Endothelial cell of umbilical vein (primary cell): Measurements from ENCODE around the gene BCR. TPM values are rescaled to one million over a fixed set of nuclear protein-coding genes. Genes with fewer than 3 reads are reported as not detected.

Experiments used
- BruUV-seq: library from RNA; stranded (reverse); fragments of 400-500 nt; replicated peaks from 2 replicates; lab custom pipeline; 2021; lab: Mats Ljungman, UMichigan
- CTCF ChIA-PET: fragments of 300-600, 350-600 bp; sonication (Branson Sonifier 250); formaldehyde crosslinking; loops from one replicate; lab custom pipeline; 2021; ENCODE audit warnings: antibody characterized with exemption, inconsistent platforms; lab: Charles Lee
- POLR2A ChIA-PET: fragments of 300-600, 350-600 bp; sonication (Branson Sonifier 250); formaldehyde crosslinking; loops from one replicate; lab custom pipeline; 2021; ENCODE audit warnings: antibody characterized with exemption, inconsistent platforms; lab: Charles Lee
- DNase-seq: peaks from one replicate; pipeline ENCODE4 v3.0.0-alpha.2; 2011; ENCODE audit warnings: low read depth, low spot score
- FAIRE-seq: peaks from 2 replicates; lab custom pipeline; 2011; peaks lifted over from hg19 to GRCh38; lab: Jason Lieb, UNC
- H2AFZ ChIP-seq: 2 replicates; pipeline ENCODE4 v1.6.0; 2012; ENCODE audit warnings: low read depth, low read length, control low read depth, inconsistent platforms
- H3K27ac ChIP-seq: 2 replicates; pipeline ENCODE4 v1.5.1; 2011; ENCODE audit warnings: low read depth, mild to moderate bottlenecking, control low read depth, low read length, moderate library complexity; ENCODE audit not compliant: insufficient read depth
- H3K27me3 ChIP-seq, 2 experiments: 2 replicates each; pipeline versions ENCODE4 v1.6.0 to v1.6.1; 2011; ENCODE audit warnings: low read length in 2 of 2, mixed read lengths in 1 of 2; ENCODE audit not compliant: control insufficient read depth in 2 of 2, insufficient read depth in 2 of 2
- H3K36me3 ChIP-seq, 2 experiments: 2 replicates in 1 of 2; 3 replicates in 1 of 2; pipeline ENCODE4 v1.5.1; 2011; ENCODE audit warnings: low read length in 2 of 2, mild to moderate bottlenecking in 1 of 2, moderate library complexity in 1 of 2; ENCODE audit not compliant: control insufficient read depth in 2 of 2, insufficient read depth in 2 of 2; ENCODE audit errors: extremely low read depth in 1 of 2
- H3K4me1 ChIP-seq: 3 replicates; pipeline ENCODE4 v1.5.1; 2011; ENCODE audit warnings: mild to moderate bottlenecking, low read length; ENCODE audit not compliant: control insufficient read depth, insufficient read depth; ENCODE audit errors: extremely low read depth
- H3K4me2 ChIP-seq: 2 replicates; pipeline ENCODE4 v1.6.1; 2011; ENCODE audit warnings: low read length, control low read depth, mixed read lengths; ENCODE audit not compliant: insufficient read depth
- H3K4me3 ChIP-seq, 3 experiments: fragments of 200-600 bp in 1 of 3; sonication (generic), shearing (Covaris generic) in 1 of 3; replicated peaks in 1 of 3; 2 replicates each; pipeline ENCODE4 v1.5.1; 2011 to 2016; ENCODE audit warnings: control low read depth in 3 of 3, low read length in 3 of 3, mild to moderate bottlenecking in 2 of 3, inconsistent platforms in 1 of 3, low read depth in 1 of 3, moderate library complexity in 1 of 3; ENCODE audit not compliant: insufficient read depth in 1 of 3
- H3K79me2 ChIP-seq: 2 replicates; pipeline ENCODE4 v1.6.0; 2012; ENCODE audit warnings: low read length, inconsistent platforms; ENCODE audit not compliant: control insufficient read depth, insufficient read depth
- H3K9ac ChIP-seq: replicated peaks from 2 replicates; pipeline ENCODE3; 2011; ENCODE audit warnings: low read length, control low read depth; ENCODE audit not compliant: insufficient read depth; ENCODE audit errors: extremely low read depth
- H3K9me1 ChIP-seq: replicated peaks from 3 replicates; pipeline ENCODE4 v1.6.0; 2011; ENCODE audit warnings: mild to moderate bottlenecking, low read length; ENCODE audit not compliant: control insufficient read depth, insufficient read depth; ENCODE audit errors: extremely low read depth
- H3K9me3 ChIP-seq: replicated peaks from 2 replicates; pipeline ENCODE4 v1.5.1; 2012; ENCODE audit warnings: low read length, inconsistent platforms; ENCODE audit not compliant: control insufficient read depth, insufficient read depth
- H4K20me1 ChIP-seq: replicated peaks from 2 replicates; pipeline ENCODE3; 2011; ENCODE audit warnings: mild to moderate bottlenecking, low read length; ENCODE audit not compliant: control insufficient read depth, insufficient read depth; ENCODE audit errors: extremely low read depth
- EZH2 ChIP-seq: IDR thresholded peaks from 2 replicates; pipeline ENCODE4 v1.6.1; 2012; ENCODE audit warnings: borderline replicate concordance, low read depth, mild to moderate bottlenecking, moderate library complexity, low read length, inconsistent platforms; ENCODE audit not compliant: severe bottlenecking
- FOS ChIP-seq: IDR thresholded peaks from 2 replicates; pipeline ENCODE4 v1.6.1; 2011; ENCODE audit warnings: mild to moderate bottlenecking, low read length, moderate library complexity, borderline replicate concordance; ENCODE audit not compliant: insufficient read depth
- GATA2 ChIP-seq: IDR thresholded peaks from 2 replicates; pipeline ENCODE4 v1.7.0; 2011; ENCODE audit warnings: low read depth, mild to moderate bottlenecking, moderate library complexity, mixed read lengths, low read length; ENCODE audit not compliant: insufficient read length, insufficient read depth
- JUN ChIP-seq: IDR thresholded peaks from 2 replicates; pipeline ENCODE4 v1.6.1; 2011; ENCODE audit warnings: borderline replicate concordance, low read depth; ENCODE audit not compliant: insufficient read length, insufficient read depth
- MYC ChIP-seq: IDR thresholded peaks from one replicate; pipeline ENCODE4 v1.6.1; 2011; ENCODE audit warnings: mild to moderate bottlenecking, low read depth, low read length
- POLR2A ChIP-seq: IDR thresholded peaks from 2 replicates; pipeline ENCODE4 v1.6.1; 2012; ENCODE audit warnings: low read depth, mild to moderate bottlenecking, control low read depth, low read length
- POLR2AphosphoS5 ChIP-seq: IDR thresholded peaks from 2 replicates; pipeline ENCODE4 v1.6.1; 2012; ENCODE audit warnings: low read depth, mild to moderate bottlenecking, control low read depth, low read length, moderate library complexity; ENCODE audit not compliant: insufficient read depth
- dilution Hi-C: fragments of 300-500 bp; cut with MboI; formaldehyde crosslinking; loops from one replicate; pipeline ENCODE4 v1.15.0; 2019; ENCODE audit warnings: low sequenced_read_pairs; ENCODE audit not compliant: extremely low pct_ligation_motif_present
- intact Hi-C: fragments of 100-400 bp; cut with micrococcal nuclease; formaldehyde crosslinking; loops from one replicate; pipeline ENCODE4 v1.10.0; 2022
- polyA plus RNA-seq, 4 experiments: library from polyadenylated mRNA; depleted of rRNA in 3 of 4; stranded (reverse) in 3 of 4; unstranded in 1 of 4; fragments of >200 nt; gene quantifications; 2 replicates each; pipeline versions ENCODE4 v1.2.1 to v1.2.3, GENCODE V29; 2011 to 2012; ENCODE audit warnings: missing spikeins in 1 of 4
- total RNA-seq: library from RNA; stranded (reverse); gene quantifications from 2 replicates; pipeline ENCODE4 v1.2.3, GENCODE V29; 2021
- TF ChIP-seq, protein P1 (sequence below): IDR thresholded peaks from 2 replicates; pipeline ENCODE4 v1.6.1; 2011; ENCODE audit not compliant: insufficient read depth, insufficient read length
- TF ChIP-seq, protein P2 (sequence below), 2 donors: IDR thresholded peaks; 1 replicate in 1 of 2; 2 replicates in 1 of 2; pipeline ENCODE4 v1.5.1; 2011; ENCODE audit warnings: low read length in 2 of 2, mild to moderate bottlenecking in 2 of 2, moderate library complexity in 2 of 2, control low read depth in 1 of 2, inconsistent platforms in 1 of 2, low read depth in 1 of 2; ENCODE audit not compliant: insufficient read depth in 1 of 2; ENCODE audit errors: extremely low read depth in 1 of 2

BCR gene
- total and polyA plus RNA-seq, 2 donors (not counting 3 experiments of a cell fraction or from before 2014, with no cell fraction given), result 129 to 141 TPM

DNA sequence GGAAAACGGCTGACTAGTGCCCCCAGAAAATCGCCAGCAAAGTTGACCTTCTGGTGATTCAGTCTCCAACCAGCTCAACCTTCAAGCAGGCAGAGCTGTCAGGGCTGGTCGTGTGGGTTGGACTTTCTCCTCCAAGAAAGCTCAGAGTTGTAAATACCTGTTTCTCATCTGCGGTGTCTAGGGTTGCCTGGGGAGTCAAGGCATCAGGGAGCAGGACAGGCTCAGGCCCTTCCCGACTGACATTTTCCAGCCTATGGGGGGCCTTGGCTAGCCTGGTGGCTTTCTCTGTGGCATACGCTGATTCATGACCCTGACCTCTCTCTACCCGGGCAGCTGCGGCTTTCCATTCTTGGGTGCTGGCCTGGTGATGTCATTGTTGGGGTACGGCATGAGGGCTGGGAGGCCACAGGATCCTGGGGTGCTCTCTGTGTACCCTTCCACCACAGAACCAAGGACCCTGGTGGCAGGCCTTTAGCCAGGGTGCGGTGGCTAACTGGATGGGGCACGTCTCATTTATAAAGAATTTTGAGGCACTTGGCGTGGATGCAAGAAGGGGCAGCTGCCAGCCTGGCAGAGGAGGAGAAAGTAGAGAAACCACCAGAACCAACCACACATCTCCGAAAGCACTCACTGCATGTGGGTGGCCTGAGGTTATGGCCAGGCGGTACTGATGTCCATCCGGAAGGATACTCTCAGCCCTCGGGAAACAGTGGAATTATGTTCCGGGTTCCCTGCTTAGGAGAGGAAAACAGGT lies 64.9 kb downstream of the BCR start:
- no peak overlapping the region for H3K4me3 ChIP-seq
- no peak for DNase-seq
- BruUV-seq, result no TSS peak
- H3K9me1 ChIP-seq, result no peaks in the 10 kb centered on the region
- no peak overlapping the region for H3K9ac ChIP-seq
- no peak overlapping the region for H3K27ac ChIP-seq
- peaks cover 34% of the 10 kb centered on the region for H3K4me1 ChIP-seq
- peaks cover 93% of the 10 kb centered on the region for H3K79me2 ChIP-seq
- no peak overlapping the region for H2AFZ ChIP-seq
- H3K4me2 ChIP-seq, result no peak overlapping the region
- POLR2A ChIA-PET, result no interaction called here
- dilution Hi-C loops (no loop called here), intact Hi-C loops (no loop called here)
- no peak for TF ChIP-seq POLR2AphosphoS5
- TF ChIP-seq POLR2A, result no peak
- TF ChIP-seq GATA2, result no peak
- no peak for FAIRE-seq
- no peaks in the 10 kb centered on the region for H3K9me3 ChIP-seq
- H3K36me3 ChIP-seq, result no peaks in the 10 kb centered on the region
- no peaks in the 10 kb centered on the region for H3K27me3 ChIP-seq
- H4K20me1 ChIP-seq, result peaks cover 2% of the 10 kb centered on the region
- CTCF ChIA-PET, result interaction anchor here (1.0 kb wide), 1 partner anchor 64 kb away, joined by 4 read pairs; the partner anchor contains the start of gene BCR

- no peak overlapping the region for H3K9ac ChIP-seq
- no peak overlapping the region for H3K4me2 ChIP-seq
- POLR2A ChIA-PET, result no interaction called here
- H2AFZ ChIP-seq, result no peak overlapping the region
- FAIRE-seq (no peak), DNase-seq (no peak)
- no peaks in the 10 kb centered on the region for H3K9me1 ChIP-seq
- H4K20me1 ChIP-seq, result peaks cover 2% of the 10 kb centered on the region
- TF ChIP-seq GATA2 (no peak), JUN (no peak), FOS (no peak), EZH2 (no peak), POLR2AphosphoS5 (no peak), MYC (no peak)
- TF ChIP-seq, protein P1, sequence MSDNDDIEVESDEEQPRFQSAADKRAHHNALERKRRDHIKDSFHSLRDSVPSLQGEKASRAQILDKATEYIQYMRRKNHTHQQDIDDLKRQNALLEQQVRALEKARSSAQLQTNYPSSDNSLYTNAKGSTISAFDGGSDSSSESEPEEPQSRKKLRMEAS, result no peak
- TF ChIP-seq, protein P2, sequence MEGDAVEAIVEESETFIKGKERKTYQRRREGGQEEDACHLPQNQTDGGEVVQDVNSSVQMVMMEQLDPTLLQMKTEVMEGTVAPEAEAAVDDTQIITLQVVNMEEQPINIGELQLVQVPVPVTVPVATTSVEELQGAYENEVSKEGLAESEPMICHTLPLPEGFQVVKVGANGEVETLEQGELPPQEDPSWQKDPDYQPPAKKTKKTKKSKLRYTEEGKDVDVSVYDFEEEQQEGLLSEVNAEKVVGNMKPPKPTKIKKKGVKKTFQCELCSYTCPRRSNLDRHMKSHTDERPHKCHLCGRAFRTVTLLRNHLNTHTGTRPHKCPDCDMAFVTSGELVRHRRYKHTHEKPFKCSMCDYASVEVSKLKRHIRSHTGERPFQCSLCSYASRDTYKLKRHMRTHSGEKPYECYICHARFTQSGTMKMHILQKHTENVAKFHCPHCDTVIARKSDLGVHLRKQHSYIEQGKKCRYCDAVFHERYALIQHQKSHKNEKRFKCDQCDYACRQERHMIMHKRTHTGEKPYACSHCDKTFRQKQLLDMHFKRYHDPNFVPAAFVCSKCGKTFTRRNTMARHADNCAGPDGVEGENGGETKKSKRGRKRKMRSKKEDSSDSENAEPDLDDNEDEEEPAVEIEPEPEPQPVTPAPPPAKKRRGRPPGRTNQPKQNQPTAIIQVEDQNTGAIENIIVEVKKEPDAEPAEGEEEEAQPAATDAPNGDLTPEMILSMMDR (IDR thresholded peaks at IDR 0.05; ENCODE audit: extremely low read depth in 1 of 2, insufficient read depth in 1 of 2, low read depth in 1 of 2, low read length in 2 of 2), result no peak
- peaks cover 96% of the 10 kb centered on the region for H3K79me2 ChIP-seq
- H3K4me1 ChIP-seq, result peaks cover 30% of the 10 kb centered on the region
- dilution Hi-C loops, result no loop called here
- intact Hi-C loops, result no loop called here
- BruUV-seq, result no TSS peak
- CTCF ChIA-PET, result no interaction called here
- no peak overlapping the region for H3K27ac ChIP-seq
- H3K36me3 ChIP-seq, result no peaks in the 10 kb centered on the region
- H3K27me3 ChIP-seq, result no peaks in the 10 kb centered on the region
- H3K4me3 ChIP-seq, result no peak overlapping the region
- H3K9me3 ChIP-seq, result no peaks in the 10 kb centered on the region
Observed at GRCh38 chr22:23245799-23246136, 65.5 kb downstream of the BCR start.
